WTC11 (cell line): ENCODE measurements around the gene MICU2. TPM values are rescaled to one million over a fixed set of nuclear protein-coding genes. Genes with fewer than 3 reads are reported as not detected.

Source experiments
- AFF4 ChIP-seq: sonication (generic); formaldehyde crosslinking; IDR thresholded peaks from 2 replicates; pipeline ENCODE4 v1.8.1; 2023; ENCODE audit warnings: mild to moderate bottlenecking, missing genetic modification reagents, borderline replicate concordance
- CBFB ChIP-seq: sonication (generic); formaldehyde crosslinking; IDR thresholded peaks from 2 replicates; pipeline ENCODE4 v1.8.1; 2022; ENCODE audit warnings: mild to moderate bottlenecking, low read depth, missing genetic modification reagents
- CREB1 ChIP-seq: sonication (generic); formaldehyde crosslinking; IDR thresholded peaks from 2 replicates; pipeline ENCODE4 v1.8.0; 2023; ENCODE audit warnings: mild to moderate bottlenecking, missing genetic modification reagents
- ELF4 ChIP-seq: sonication (generic); formaldehyde crosslinking; IDR thresholded peaks from 2 replicates; pipeline ENCODE4 v1.8.1; 2022; ENCODE audit warnings: low read depth, mild to moderate bottlenecking, moderate library complexity, missing genetic modification reagents
- ESRRA ChIP-seq: sonication (generic); formaldehyde crosslinking; IDR thresholded peaks from 2 replicates; pipeline ENCODE4 v1.8.1; 2022; ENCODE audit warnings: mild to moderate bottlenecking, missing genetic modification reagents, borderline replicate concordance
- FOXP1 ChIP-seq: sonication (generic); formaldehyde crosslinking; IDR thresholded peaks from 2 replicates; pipeline ENCODE4 v1.8.0; 2022; ENCODE audit warnings: missing genetic modification reagents, mild to moderate bottlenecking, moderate library complexity, borderline replicate concordance
- HMGA2 ChIP-seq: fragments of 250-450 bp; sonication (Bioruptor Pico); IDR thresholded peaks from 2 replicates; pipeline ENCODE4 v1.4.0; 2021; ENCODE audit warnings: mild to moderate bottlenecking, moderate library complexity
- IRF2 ChIP-seq: sonication (generic); formaldehyde crosslinking; IDR thresholded peaks from 2 replicates; pipeline ENCODE4 v1.8.0; 2022; ENCODE audit warnings: low read depth, missing genetic modification reagents, borderline replicate concordance
- NFE2L1 ChIP-seq: sonication (generic); formaldehyde crosslinking; IDR thresholded peaks from 2 replicates; pipeline ENCODE4 v1.8.1; 2023; ENCODE audit warnings: missing genetic modification reagents
- NR2C2 ChIP-seq: sonication (generic); formaldehyde crosslinking; IDR thresholded peaks from 2 replicates; pipeline ENCODE4 v1.8.0; 2022; ENCODE audit warnings: mild to moderate bottlenecking, missing genetic modification reagents
- PREB ChIP-seq: sonication (generic); formaldehyde crosslinking; IDR thresholded peaks from 2 replicates; pipeline ENCODE4 v1.8.1; 2022; ENCODE audit warnings: mild to moderate bottlenecking, missing genetic modification reagents, moderate library complexity, borderline replicate concordance
- PRRX2 ChIP-seq: fragments of 250-450 bp; sonication (Bioruptor Pico); IDR thresholded peaks from 2 replicates; pipeline ENCODE4 v1.8.0; 2021; ENCODE audit warnings: mild to moderate bottlenecking
- SMAD3 ChIP-seq: sonication (generic); formaldehyde crosslinking; IDR thresholded peaks from 2 replicates; pipeline ENCODE4 v1.8.0; 2022; ENCODE audit warnings: missing genetic modification reagents, mild to moderate bottlenecking, borderline replicate concordance
- SMAD4 ChIP-seq: sonication (generic); formaldehyde crosslinking; IDR thresholded peaks from 2 replicates; pipeline ENCODE4 v1.8.0; 2022; ENCODE audit warnings: mild to moderate bottlenecking, missing genetic modification reagents
- TCF7 ChIP-seq: sonication (generic); formaldehyde crosslinking; IDR thresholded peaks from 2 replicates; pipeline ENCODE4 v1.8.0; 2022; ENCODE audit warnings: mild to moderate bottlenecking, low read depth, missing genetic modification reagents, moderate library complexity
- TP53 ChIP-seq: sonication (generic); formaldehyde crosslinking; IDR thresholded peaks from 2 replicates; pipeline ENCODE4 v1.8.1; 2023; ENCODE audit warnings: mild to moderate bottlenecking, missing genetic modification reagents
- ZNF219 ChIP-seq: sonication (generic); formaldehyde crosslinking; IDR thresholded peaks from 2 replicates; pipeline ENCODE4 v1.8.0; 2023; ENCODE audit warnings: missing genetic modification reagents, mild to moderate bottlenecking, borderline replicate concordance
- ZNF263 ChIP-seq: sonication (generic); formaldehyde crosslinking; IDR thresholded peaks from 2 replicates; pipeline ENCODE4 v1.8.1; 2022; ENCODE audit warnings: low read depth, mild to moderate bottlenecking, moderate library complexity, missing genetic modification reagents
- ZNF396 ChIP-seq: fragments of 250-450 bp; sonication (Bioruptor Pico); IDR thresholded peaks from 2 replicates; pipeline ENCODE4 v1.8.0; 2021; ENCODE audit warnings: mild to moderate bottlenecking, moderate library complexity, borderline replicate concordance
- ZSCAN18 ChIP-seq: fragments of 250-450 bp; sonication (Bioruptor Pico); IDR thresholded peaks from 2 replicates; pipeline ENCODE4 v2.1.2; 2022; ENCODE audit warnings: mild to moderate bottlenecking, moderate library complexity
- total RNA-seq: library from RNA; stranded (reverse); gene quantifications from 3 replicates; pipeline ENCODE4 v1.2.3, GENCODE V29; 2021
- TF ChIP-seq, protein P1 (sequence below): sonication (generic); formaldehyde crosslinking; conservative IDR thresholded peaks from 2 replicates; pipeline ENCODE4 v1.8.1; 2023; ENCODE audit warnings: mild to moderate bottlenecking, low read depth, missing genetic modification reagents, moderate library complexity
- TF ChIP-seq, protein P2 (sequence below): sonication (generic); formaldehyde crosslinking; IDR thresholded peaks from 2 replicates; pipeline ENCODE4 v1.8.1; 2022; ENCODE audit warnings: mild to moderate bottlenecking, moderate library complexity, missing genetic modification reagents
- TF ChIP-seq, protein P3 (sequence below): sonication (generic); formaldehyde crosslinking; IDR thresholded peaks from 2 replicates; pipeline ENCODE4 v1.8.0; 2022; ENCODE audit warnings: missing genetic modification reagents
- TF ChIP-seq, protein P4 (sequence below): fragments of 250-450 bp; sonication (Bioruptor Pico); IDR thresholded peaks from 2 replicates; pipeline ENCODE4 v1.9.0; 2021; ENCODE audit warnings: mild to moderate bottlenecking

The MICU2 gene
- total RNA-seq, 1 experiment from 2014 or later: 33.8 TPM

GRCh38 chr13:21603531-21604448 lies at the start of gene MICU2 (continued):
- TF ChIP-seq AFF4 (CRISPR knock-in tag) (no peak), SMAD4 (no peak), HMGA2 (CRISPR knock-in tag) (0 out of 2 replicates have a peak, but pooled peaks have one; percentile 9), SMAD3 (CRISPR knock-in tag) (no peak), NFE2L1 (no peak), NR2C2 (CRISPR knock-in tag) (no peak), FOXP1 (CRISPR knock-in tag) (peak; percentile 82; the same call in 1 of the 2 replicates), CREB1 (CRISPR knock-in tag) (no peak), PRRX2 (CRISPR knock-in tag) (no peak), ESRRA (CRISPR knock-in tag) (peak; percentile 61; the same call in 1 of the 2 replicates), IRF2 (no peak), TP53 (CRISPR knock-in tag) (no peak), PREB (CRISPR knock-in tag) (no peak; the same call in 1 of the 2 replicates), ELF4 (CRISPR knock-in tag) (no peak), ZNF263 (CRISPR knock-in tag) (no peak), ZNF396 (CRISPR knock-in tag) (no peak), ZSCAN18 (CRISPR knock-in tag) (no peak), TCF7 (CRISPR knock-in tag) (no peak), CBFB (CRISPR knock-in tag) (no peak), ZNF219 (CRISPR knock-in tag) (0 out of 2 replicates have a peak, but pooled peaks have one; percentile 24)
- TF ChIP-seq, protein P1, sequence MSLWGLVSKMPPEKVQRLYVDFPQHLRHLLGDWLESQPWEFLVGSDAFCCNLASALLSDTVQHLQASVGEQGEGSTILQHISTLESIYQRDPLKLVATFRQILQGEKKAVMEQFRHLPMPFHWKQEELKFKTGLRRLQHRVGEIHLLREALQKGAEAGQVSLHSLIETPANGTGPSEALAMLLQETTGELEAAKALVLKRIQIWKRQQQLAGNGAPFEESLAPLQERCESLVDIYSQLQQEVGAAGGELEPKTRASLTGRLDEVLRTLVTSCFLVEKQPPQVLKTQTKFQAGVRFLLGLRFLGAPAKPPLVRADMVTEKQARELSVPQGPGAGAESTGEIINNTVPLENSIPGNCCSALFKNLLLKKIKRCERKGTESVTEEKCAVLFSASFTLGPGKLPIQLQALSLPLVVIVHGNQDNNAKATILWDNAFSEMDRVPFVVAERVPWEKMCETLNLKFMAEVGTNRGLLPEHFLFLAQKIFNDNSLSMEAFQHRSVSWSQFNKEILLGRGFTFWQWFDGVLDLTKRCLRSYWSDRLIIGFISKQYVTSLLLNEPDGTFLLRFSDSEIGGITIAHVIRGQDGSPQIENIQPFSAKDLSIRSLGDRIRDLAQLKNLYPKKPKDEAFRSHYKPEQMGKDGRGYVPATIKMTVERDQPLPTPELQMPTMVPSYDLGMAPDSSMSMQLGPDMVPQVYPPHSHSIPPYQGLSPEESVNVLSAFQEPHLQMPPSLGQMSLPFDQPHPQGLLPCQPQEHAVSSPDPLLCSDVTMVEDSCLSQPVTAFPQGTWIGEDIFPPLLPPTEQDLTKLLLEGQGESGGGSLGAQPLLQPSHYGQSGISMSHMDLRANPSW (CRISPR knock-in tag): no peak
- TF ChIP-seq, protein P2, sequence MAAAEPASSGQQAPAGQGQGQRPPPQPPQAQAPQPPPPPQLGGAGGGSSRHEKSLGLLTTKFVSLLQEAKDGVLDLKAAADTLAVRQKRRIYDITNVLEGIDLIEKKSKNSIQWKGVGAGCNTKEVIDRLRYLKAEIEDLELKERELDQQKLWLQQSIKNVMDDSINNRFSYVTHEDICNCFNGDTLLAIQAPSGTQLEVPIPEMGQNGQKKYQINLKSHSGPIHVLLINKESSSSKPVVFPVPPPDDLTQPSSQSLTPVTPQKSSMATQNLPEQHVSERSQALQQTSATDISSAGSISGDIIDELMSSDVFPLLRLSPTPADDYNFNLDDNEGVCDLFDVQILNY: peak; percentile 33; the same call in 1 of the 2 replicates
- TF ChIP-seq, protein P3, sequence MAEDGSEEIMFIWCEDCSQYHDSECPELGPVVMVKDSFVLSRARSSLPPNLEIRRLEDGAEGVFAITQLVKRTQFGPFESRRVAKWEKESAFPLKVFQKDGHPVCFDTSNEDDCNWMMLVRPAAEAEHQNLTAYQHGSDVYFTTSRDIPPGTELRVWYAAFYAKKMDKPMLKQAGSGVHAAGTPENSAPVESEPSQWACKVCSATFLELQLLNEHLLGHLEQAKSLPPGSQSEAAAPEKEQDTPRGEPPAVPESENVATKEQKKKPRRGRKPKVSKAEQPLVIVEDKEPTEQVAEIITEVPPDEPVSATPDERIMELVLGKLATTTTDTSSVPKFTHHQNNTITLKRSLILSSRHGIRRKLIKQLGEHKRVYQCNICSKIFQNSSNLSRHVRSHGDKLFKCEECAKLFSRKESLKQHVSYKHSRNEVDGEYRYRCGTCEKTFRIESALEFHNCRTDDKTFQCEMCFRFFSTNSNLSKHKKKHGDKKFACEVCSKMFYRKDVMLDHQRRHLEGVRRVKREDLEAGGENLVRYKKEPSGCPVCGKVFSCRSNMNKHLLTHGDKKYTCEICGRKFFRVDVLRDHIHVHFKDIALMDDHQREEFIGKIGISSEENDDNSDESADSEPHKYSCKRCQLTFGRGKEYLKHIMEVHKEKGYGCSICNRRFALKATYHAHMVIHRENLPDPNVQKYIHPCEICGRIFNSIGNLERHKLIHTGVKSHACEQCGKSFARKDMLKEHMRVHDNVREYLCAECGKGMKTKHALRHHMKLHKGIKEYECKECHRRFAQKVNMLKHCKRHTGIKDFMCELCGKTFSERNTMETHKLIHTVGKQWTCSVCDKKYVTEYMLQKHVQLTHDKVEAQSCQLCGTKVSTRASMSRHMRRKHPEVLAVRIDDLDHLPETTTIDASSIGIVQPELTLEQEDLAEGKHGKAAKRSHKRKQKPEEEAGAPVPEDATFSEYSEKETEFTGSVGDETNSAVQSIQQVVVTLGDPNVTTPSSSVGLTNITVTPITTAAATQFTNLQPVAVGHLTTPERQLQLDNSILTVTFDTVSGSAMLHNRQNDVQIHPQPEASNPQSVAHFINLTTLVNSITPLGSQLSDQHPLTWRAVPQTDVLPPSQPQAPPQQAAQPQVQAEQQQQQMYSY (CRISPR knock-in tag): peak; percentile 91
- TF ChIP-seq, protein P4, sequence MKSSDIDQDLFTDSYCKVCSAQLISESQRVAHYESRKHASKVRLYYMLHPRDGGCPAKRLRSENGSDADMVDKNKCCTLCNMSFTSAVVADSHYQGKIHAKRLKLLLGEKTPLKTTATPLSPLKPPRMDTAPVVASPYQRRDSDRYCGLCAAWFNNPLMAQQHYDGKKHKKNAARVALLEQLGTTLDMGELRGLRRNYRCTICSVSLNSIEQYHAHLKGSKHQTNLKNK (CRISPR knock-in tag): no peak
